ENCODE measurements around the gene NIM1K.

NIM1K gene

GRCh38 chr5:43165323-43165722 lies 26.7 kb upstream of the NIM1K start:
- no peak for TF ChIP-seq CTCF (conservative IDR thresholded peaks at IDR 0.05; ENCODE audit: low read length)
- no peak for DNase-seq (ENCODE audit: low read depth)
- H3K4me3 ChIP-seq (ENCODE audit: low read length): no peak overlapping the region

GRCh38 chr5:43168175-43168574 lies 23.9 kb upstream of the NIM1K start:
- no peak for TF ChIP-seq CTCF (conservative IDR thresholded peaks at IDR 0.05; ENCODE audit: low read length)
- no peak overlapping the region for H3K4me3 ChIP-seq (ENCODE audit: low read length)
- DNase-seq (ENCODE audit: low read depth): no peak

GRCh38 chr5:43171451-43171850 lies 20.6 kb upstream of the NIM1K start:
- TF ChIP-seq CTCF (conservative IDR thresholded peaks at IDR 0.05; ENCODE audit: low read length): no peak
- no peak overlapping the region for H3K4me3 ChIP-seq (ENCODE audit: low read length)
- DNase-seq (ENCODE audit: low read depth): no peak

GRCh38 chr5:43171926-43172325 lies 20.1 kb upstream of the NIM1K start:
- H3K4me3 ChIP-seq (ENCODE audit: low read length): no peak overlapping the region
- DNase-seq (ENCODE audit: low read depth): no peak

GRCh38 chr5:43172779-43173178 lies 19.2 kb upstream of the NIM1K start:
- no peak for TF ChIP-seq CTCF (conservative IDR thresholded peaks at IDR 0.05; ENCODE audit: low read length)
- DNase-seq (ENCODE audit: low read depth): no peak
- no peak overlapping the region for H3K4me3 ChIP-seq (ENCODE audit: low read length)

More at GRCh38 chr5:43171926-43172325, 20.1 kb upstream of the NIM1K start:
- no peak for TF ChIP-seq CTCF (conservative IDR thresholded peaks at IDR 0.05; ENCODE audit: low read length)

- no peak for TF ChIP-seq CTCF (conservative IDR thresholded peaks at IDR 0.05; ENCODE audit: low read length)
- no peak overlapping the region for H3K4me3 ChIP-seq (ENCODE audit: low read length)
- DNase-seq (ENCODE audit: low read depth): no peak
Measured at GRCh38 chr5:43174586-43174985, 17.4 kb upstream of the NIM1K start.

- no peak for TF ChIP-seq CTCF (conservative IDR thresholded peaks at IDR 0.05; ENCODE audit: low read length)
- H3K4me3 ChIP-seq (ENCODE audit: low read length): no peak overlapping the region
- no peak for DNase-seq (ENCODE audit: low read depth)
Measured at GRCh38 chr5:43179836-43180235, 12.2 kb upstream of the NIM1K start.
